T47D (cell line): ENCODE results near the gene EIF3I.

Source experiments
- DNase-seq, 2 experiments: peaks; one replicate each; pipeline versions ENCODE4 v3.0.0 to v3.0.0-alpha.2; 2011 to 2012; ENCODE audit warnings: low read depth in 1 of 2, low spot score in 1 of 2
- JUND ChIP-seq: IDR thresholded peaks from 2 replicates; pipeline ENCODE4 v1.6.1; 2012; ENCODE audit warnings: low read depth
- in situ Hi-C: cut with HindIII; loops from 2 replicates; pipeline ENCODE4 v1.10.0; 2016; ENCODE audit warnings: low sequenced_read_pairs, low pct_unique_long_range_greater_than_20kb

EIF3I gene

DNA sequence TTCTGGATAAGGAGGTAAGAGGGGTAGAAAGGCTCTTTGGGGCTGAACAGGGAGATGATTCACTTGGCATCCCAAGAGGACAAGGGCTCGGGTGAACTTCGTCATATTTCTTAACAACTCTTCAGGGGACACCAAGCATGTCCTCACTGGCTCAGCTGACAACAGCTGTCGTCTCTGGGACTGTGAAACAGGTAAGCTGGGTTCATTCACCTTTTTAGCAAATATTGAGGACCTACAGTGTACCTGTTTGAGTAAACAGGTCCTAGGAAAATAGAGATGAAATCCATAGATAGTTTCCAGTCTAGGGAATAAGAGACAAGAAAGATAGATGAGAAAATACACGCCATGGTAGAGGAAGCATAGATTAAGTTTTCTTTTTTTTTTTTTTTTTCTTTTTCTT, 2.1 kb downstream of the EIF3I start:
- no peak for TF ChIP-seq JUND
- in situ Hi-C loops: no loop called here
- DNase-seq: no peak

DNA sequence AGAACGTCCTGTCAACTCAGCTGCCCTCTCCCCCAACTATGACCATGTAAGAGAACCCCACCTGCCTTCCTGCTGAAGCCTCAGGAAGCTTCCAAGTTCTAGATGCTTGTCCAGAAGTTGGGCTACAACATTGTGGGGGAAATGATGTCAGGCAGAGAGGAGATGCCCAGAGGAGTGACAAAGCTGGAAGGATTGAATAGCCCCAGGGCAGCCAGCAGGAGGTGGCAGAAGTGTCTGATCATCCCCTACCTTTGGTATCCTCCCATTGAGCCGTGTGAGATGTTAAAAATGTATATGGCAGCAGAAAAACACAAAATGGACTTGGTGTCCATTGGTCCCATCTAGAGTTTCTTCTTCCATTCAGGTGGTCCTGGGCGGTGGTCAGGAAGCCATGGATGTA, 6.6 kb downstream of the EIF3I start:
- in situ Hi-C loops: no loop called here
- DNase-seq: no peak
- no peak for TF ChIP-seq JUND

DNA sequence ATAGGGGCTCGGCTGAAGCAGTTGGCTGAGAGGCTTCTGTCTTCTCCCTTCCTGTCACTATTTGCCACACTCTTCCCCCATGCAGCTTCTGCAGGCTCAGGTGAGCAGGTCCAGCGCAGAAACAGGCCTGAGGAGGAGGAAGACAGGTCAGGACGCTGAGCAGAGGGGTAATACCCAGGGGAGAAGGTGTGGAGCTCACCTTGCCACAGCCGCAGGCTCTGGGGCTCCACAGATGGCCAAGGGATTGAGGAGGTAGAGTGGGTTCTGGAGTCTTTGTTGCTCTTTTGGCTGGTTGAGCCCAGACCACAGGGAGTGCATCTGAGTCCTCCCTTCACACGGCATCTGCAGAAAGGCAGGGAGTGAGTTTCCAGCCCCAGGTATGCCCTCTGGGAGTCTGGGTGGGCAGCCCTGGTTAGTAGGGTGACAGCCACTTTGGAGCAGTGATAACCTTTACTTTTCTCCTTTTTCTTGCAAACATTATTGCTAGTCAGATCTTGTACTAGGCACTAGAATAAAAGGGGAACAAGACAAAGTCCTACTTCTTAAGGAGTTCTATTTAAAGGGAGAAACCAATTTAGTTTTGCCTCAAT, 9.7 kb downstream of the EIF3I start:
- DNase-seq: no peak
- in situ Hi-C loops: no loop called here
- TF ChIP-seq JUND: no peak

DNA sequence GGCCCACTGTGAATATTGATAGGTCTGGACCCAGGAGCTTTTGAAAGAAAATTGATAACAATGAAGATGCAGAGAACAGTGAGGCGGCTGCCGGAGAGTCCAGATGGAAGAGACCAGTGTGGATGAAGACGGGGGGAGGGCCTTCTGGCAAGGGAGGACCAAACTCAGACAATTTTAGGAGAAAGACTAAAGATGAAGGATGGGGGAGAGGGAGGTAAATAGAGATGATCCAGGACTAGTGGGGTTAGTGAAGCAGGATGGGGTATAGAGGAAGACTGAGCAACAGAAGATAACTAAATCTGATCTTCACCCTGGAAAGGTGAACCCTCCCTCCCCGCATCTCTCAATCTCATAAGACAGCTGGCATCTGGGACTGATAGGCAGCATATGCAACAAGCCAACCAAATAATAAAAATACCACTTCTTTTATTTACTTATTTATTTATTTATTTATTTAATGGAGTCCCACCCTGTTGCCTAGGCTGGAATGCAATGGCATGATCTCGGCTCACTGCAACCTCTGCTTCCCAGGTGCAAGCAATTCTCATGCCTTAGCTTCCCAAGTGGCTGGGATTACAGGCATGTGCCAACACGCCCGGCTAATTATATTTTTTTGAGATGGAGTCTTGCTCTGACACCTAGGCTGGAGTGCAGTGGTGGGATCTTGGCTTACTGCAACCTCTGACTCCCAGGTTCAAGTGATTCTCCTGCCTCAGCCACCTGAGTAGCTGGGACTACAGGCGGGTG, 10.5 kb downstream of the EIF3I start:
- TF ChIP-seq JUND: no peak
- in situ Hi-C loops: no loop called here
- DNase-seq: no peak

DNA sequence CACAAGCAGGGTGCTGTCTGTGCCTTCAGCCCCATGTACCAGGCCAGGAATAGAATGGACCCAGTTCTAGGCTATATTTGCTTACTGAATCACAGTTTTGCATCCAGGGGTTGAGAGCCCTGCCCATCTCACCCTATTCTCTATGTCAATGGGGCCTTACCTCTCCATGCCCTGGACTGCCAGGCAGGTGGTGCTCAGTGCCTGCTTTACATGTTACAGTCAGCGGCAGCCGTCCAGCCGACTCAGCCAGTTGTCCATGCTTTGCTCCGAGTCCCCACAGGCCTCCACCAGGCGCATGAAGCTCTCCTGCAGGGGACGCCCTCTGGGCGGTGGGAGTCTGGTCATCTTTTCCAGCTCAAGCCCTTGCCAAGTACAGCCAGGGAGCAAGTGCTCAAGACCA, 12.6 kb downstream of the EIF3I start:
- in situ Hi-C loops: no loop called here
- no peak for DNase-seq

DNA sequence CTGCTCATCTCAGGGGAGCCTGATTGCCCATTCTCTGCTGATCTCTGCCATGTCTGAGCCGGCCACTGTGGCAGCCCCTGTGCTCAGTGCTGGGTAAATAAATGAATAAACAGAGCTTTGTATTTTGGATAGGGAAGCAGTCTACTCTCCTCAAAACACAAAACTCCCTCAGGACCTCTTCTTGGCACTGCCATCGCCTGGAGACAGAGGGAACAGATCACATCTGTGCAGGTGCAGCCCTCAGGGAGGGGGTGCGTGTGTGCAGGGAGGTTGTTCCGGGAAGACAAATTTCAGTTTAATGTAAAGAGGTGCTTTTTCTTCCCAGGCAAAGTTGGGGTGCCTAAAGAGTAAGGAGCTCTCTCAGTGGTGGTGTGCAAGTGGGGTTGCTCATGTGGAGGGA, 17.1 kb downstream of the EIF3I start:
- TF ChIP-seq JUND: no peak
- in situ Hi-C loops: no loop called here
- DNase-seq: no peak

More for the DNA sequence above, 12.6 kb downstream of the EIF3I start:
- TF ChIP-seq JUND: no peak

DNA sequence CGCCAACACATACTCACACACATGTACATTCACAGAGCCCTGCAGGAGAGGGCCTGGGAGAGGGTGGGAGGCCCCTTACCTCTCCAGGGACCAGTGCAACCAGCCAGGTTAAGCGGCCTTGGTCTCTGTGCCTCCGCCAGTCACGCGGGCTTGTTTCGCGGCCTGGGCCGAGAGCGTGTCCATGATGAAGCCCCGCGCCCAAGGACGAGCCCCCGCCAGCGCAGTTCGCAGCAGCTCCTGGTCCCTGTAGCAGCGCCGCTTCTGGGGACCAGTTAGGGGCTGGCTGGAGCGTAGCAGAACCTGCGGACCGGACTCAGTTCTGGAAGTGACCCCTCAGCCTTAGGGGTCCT, 17.6 kb downstream of the EIF3I start:
- no peak for TF ChIP-seq JUND
- in situ Hi-C loops: no loop called here
- DNase-seq: no peak

DNA sequence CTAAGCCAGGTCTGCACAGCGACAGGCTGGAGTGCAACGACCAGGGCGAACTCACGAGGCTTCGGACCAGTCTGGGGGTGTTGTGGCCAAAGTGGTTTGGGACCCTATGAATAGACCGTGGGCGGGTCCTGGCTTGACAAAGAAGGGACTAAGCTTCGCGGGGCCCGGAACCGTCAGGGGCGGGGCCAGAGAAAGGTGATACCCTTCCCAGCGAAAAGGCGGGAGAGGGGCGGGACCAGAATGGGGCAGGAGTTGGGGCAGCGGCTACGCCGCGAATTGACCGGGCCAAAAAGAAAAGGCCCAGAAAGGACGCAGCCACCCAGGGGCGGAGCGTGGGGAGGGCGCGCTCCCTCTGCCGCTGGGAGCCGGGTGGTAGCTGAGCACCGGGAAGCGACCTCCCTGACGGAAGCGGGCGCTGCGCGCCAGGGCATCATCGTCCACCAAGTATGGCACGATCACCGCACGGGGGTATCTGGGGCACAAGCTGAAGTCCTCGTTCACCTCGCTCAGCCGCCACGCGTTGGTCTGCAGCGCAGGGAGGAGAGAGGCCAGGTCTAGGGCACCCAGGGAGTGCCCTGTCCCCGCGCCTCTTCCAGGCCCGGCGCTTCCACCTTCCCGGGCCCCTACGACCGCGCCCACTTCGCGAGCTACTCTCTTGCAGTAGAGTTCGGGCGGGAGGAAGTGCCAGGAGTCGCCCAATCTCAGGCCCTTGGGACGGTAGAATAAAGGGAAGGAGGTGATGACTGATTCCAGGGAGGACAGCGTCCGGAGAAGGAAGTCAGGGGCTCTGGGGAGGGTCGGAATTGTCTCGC, 18.1 kb downstream of the EIF3I start:
- in situ Hi-C loops: no loop called here
- no peak for TF ChIP-seq JUND
- DNase-seq: peak; percentile 62 to 80

DNA sequence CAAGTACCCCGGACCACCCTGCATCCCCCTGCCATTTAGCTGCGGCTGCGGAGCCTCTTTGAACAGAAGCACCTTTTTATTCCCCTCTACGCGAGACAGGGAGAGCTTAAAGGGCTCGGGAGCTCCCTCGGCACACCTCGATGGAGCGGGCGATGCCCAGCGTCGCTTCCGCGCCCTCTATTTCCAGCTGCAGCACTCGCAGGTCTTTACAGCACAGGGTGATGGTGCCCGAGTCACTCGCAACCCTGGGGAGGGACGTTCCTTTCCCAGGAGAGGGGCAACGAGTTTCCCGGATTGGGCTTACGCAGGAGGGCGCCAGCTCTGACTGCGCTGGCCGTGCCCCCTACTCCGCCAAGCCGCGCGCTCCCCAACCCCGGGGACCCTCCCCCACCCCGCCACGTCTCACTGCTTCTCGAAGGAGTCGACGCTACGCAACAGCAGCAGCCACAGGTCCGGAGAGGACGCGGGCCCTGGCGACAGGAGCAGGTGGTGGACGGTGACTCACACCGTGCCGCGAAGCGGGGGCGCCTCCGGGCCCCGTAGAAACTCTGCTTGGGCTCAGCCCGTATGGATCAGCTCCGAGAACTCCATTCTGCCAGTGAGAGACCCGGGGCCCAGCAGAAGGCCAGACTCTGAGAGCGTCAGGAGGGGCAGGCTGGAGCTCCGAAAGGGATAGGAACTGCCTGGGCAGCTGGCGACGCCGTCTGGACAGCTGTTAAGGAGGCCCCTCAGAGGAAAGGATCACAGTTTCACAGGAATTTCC, 19.0 kb downstream of the EIF3I start:
- no peak for TF ChIP-seq JUND
- peak; percentile 31 to 51 for DNase-seq
- in situ Hi-C loops: no loop called here

DNA sequence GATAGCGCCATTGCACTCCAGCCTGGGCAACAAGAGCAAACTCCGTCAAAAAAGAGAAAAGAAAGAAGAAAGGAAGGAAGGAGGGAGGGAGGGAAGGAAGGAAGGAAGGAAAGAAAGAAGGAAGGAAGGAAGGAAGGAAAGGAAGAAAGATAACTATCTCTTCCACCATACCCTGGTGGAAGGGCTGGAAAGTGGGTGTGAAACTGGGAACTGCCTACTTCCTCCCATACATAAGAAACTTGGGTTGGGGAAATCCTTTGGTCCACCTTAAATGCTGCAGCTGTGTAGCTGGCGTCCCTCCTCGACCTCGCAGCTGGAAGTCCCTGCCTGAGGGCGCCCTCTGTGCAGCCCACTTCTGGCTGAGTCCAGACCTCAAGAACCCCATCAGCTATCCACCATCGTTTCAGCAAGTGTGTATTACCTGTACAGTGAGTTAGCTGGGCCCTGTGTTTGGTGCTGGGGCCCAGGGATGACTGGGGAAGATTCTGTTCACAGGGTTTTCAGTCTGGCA, 20.2 kb downstream of the EIF3I start:
- no peak for TF ChIP-seq JUND
- in situ Hi-C loops: no loop called here
- no peak for DNase-seq

DNA sequence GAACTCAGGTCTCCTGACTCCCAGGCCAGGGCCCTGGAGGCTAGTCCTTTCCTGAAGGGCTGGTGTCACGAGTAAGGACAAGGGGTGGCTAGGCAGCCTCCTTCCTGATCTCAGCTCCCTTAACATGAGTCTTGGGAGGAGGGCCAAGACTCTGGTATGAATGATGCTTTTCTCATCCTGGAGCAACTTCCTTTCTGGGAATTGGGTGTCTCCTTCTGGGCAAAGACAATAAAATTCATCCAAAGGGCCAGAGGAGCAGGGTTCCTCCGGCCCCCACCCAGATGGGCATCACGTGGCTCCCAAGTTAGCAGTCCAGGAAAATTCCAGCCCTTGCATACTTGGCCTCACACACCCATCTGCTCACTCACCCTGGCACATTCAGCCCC, 24.7 kb downstream of the EIF3I start, which contains the start of gene FAM167B:
FAM167B (plus strand) TSS at position 335 of the 386 bp plus-strand sequence. CDS start 200 bp downstream, outside the sequence.
- DNase-seq: no peak
- TF ChIP-seq JUND: no peak
- in situ Hi-C loops: no loop called here

DNA sequence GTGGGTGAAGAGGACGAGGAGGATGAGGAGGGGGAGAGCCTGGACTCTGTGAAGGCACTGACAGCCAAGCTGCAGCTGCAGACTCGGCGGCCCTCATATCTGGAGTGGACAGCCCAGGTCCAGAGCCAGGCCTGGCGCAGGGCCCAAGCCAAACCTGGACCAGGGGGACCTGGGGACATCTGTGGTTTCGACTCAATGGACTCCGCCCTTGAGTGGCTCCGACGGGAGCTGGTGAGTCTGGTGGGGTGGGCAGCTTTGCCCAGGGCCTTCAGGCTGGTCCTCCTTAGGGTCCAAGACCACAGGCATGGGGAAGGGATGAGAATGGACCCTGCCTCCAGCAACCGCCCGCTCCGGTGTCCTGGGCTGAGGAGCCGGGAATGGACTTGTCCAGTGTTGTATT, 25.2 kb downstream of the EIF3I start:
- no peak for DNase-seq
- in situ Hi-C loops: no loop called here
- no peak for TF ChIP-seq JUND
